MM.1S (cell line): ENCODE results near the gene DPY19L1.

Source experiments
- DNase-seq: peaks from one replicate; pipeline ENCODE4 v3.0.0-alpha.2; 2015
- H2AFZ ChIP-seq: fragments of 300-600 bp; sonication (generic); 2 replicates; pipeline ENCODE4 v1.6.0; 2016; ENCODE audit warnings: antibody characterized with exemption, low read length
- H3F3A ChIP-seq: fragments of 300-600 bp; sonication (generic); 2 replicates; pipeline ENCODE4 v1.6.1; 2016; ENCODE audit warnings: mild to moderate bottlenecking, antibody characterized with exemption, low read length, moderate library complexity, mixed read lengths; ENCODE audit not compliant: insufficient read depth
- H3K27ac ChIP-seq: fragments of 300-600 bp; sonication (generic); 2 replicates; pipeline ENCODE4 v1.5.1; 2016; ENCODE audit warnings: mild to moderate bottlenecking, low read length
- H3K27me3 ChIP-seq: fragments of 300-600 bp; sonication (generic); replicated peaks from 2 replicates; pipeline ENCODE4 v1.6.0; 2016; ENCODE audit warnings: low read length; ENCODE audit not compliant: insufficient read depth
- H3K36me3 ChIP-seq: fragments of 300-600 bp; sonication (generic); replicated peaks from 2 replicates; pipeline ENCODE4 v1.6.1; 2016; ENCODE audit warnings: mild to moderate bottlenecking, low read length, mixed read lengths; ENCODE audit not compliant: insufficient read depth
- H3K4me1 ChIP-seq: fragments of 300-600 bp; sonication (generic); 2 replicates; pipeline ENCODE4 v1.6.1; 2016; ENCODE audit warnings: low read length, mixed read lengths
- H3K4me2 ChIP-seq: fragments of 300-600 bp; sonication (generic); 2 replicates; pipeline ENCODE4 v1.6.0; 2016; ENCODE audit warnings: low read depth, low read length
- H3K4me3 ChIP-seq: fragments of 300-600 bp; sonication (generic); 2 replicates; pipeline ENCODE4 v1.5.1; 2016; ENCODE audit warnings: low read length, mixed read lengths
- H3K79me2 ChIP-seq: fragments of 300-600 bp; sonication (generic); 2 replicates; pipeline ENCODE4 v1.6.1; 2016; ENCODE audit warnings: mixed run types, low read length, mixed read lengths
- H3K9ac ChIP-seq: fragments of 300-600 bp; sonication (generic); 2 replicates; pipeline ENCODE4 v1.6.1; 2016; ENCODE audit warnings: low read length, mixed read lengths
- H3K9me2 ChIP-seq: fragments of 300-600 bp; sonication (generic); replicated peaks from 2 replicates; pipeline ENCODE4 v1.6.1; 2016; ENCODE audit warnings: mild to moderate bottlenecking, low read length, mixed read lengths; ENCODE audit not compliant: insufficient read depth
- H3K9me3 ChIP-seq: fragments of 300-600 bp; sonication (generic); replicated peaks from 2 replicates; pipeline ENCODE4 v1.6.1; 2016; ENCODE audit warnings: mild to moderate bottlenecking, low read length, mixed read lengths; ENCODE audit not compliant: insufficient read depth
- H4K20me1 ChIP-seq: fragments of 300-600 bp; sonication (generic); 2 replicates; pipeline ENCODE4 v1.6.1; 2016; ENCODE audit warnings: mild to moderate bottlenecking, low read length, moderate library complexity, mixed read lengths; ENCODE audit not compliant: insufficient read depth
- CTCF ChIP-seq: fragments of 300-600 bp; sonication (generic); IDR thresholded peaks from 2 replicates; pipeline ENCODE4 v1.5.1; 2016; ENCODE audit warnings: antibody characterized with exemption, low read length, mixed read lengths
- EZH2 ChIP-seq: fragments of 300-600 bp; sonication (generic); optimal IDR thresholded peaks from 2 replicates; pipeline ENCODE3; 2017; ENCODE audit warnings: low read depth, mild to moderate bottlenecking, antibody characterized with exemption, low read length, mixed read lengths
- EZH2phosphoT487 ChIP-seq: fragments of 300-600 bp; sonication (generic); IDR thresholded peaks from 2 replicates; pipeline ENCODE4 v1.6.1; 2018; ENCODE audit warnings: antibody characterized with exemption, low read length

DPY19L1 gene

GRCh38 chr7:35019179-35019729 is 18.0 kb downstream of the DPY19L1 start:
- Histone ChIP-seq H3F3A (peaks cover 14% of the 10 kb centered on the region), H3K4me3 (no peak overlapping the region), H3K4me1 (peaks cover 12% of the 10 kb centered on the region), H2AFZ (no peak overlapping the region), H4K20me1 (no peaks in the 10 kb centered on the region), H3K27me3 (no peaks in the 10 kb centered on the region), H3K9me2 (no peaks in the 10 kb centered on the region), H3K27ac (no peak overlapping the region), H3K9me3 (no peaks in the 10 kb centered on the region), H3K9ac (no peak overlapping the region), H3K4me2 (no peak overlapping the region), H3K79me2 (peaks cover 59% of the 10 kb centered on the region), H3K36me3 (no peaks in the 10 kb centered on the region)
- no peak for DNase-seq
- TF ChIP-seq EZH2phosphoT487 (no peak), EZH2 (no peak), CTCF (no peak)

- no peak for DNase-seq
- Histone ChIP-seq H3K4me3 (no peak overlapping the region), H3K9me3 (no peaks in the 10 kb centered on the region), H3K4me1 (no peaks in the 10 kb centered on the region), H4K20me1 (no peaks in the 10 kb centered on the region), H3K9ac (no peak overlapping the region), H3K27me3 (no peaks in the 10 kb centered on the region), H3F3A (0 out of 2 replicates have a peak, but pooled peaks cover 2% of the 10 kb centered on the region), H3K27ac (no peak overlapping the region), H3K36me3 (peaks cover 3% of the 10 kb centered on the region; the same call in 1 of the 2 replicates), H3K9me2 (no peaks in the 10 kb centered on the region), H3K4me2 (no peak overlapping the region), H3K79me2 (peaks cover 27% of the 10 kb centered on the region), H2AFZ (no peak overlapping the region)
- no peak for TF ChIP-seq EZH2
- no peak for TF ChIP-seq CTCF
- no peak for TF ChIP-seq EZH2phosphoT487
Observed at GRCh38 chr7:35015346-35015859, 21.9 kb downstream of the DPY19L1 start.

- H3K9ac ChIP-seq: no peak overlapping the region
- H4K20me1 ChIP-seq: no peaks in the 10 kb centered on the region
- H3K4me1 ChIP-seq: no peaks in the 10 kb centered on the region
- peaks cover 6% of the 10 kb centered on the region for H3K79me2 ChIP-seq
- H3K27ac ChIP-seq: no peak overlapping the region
- no peaks in the 10 kb centered on the region for H3K9me3 ChIP-seq
- no peak overlapping the region for H3K4me3 ChIP-seq
- H3F3A ChIP-seq: no peaks in the 10 kb centered on the region
- H3K36me3 ChIP-seq: peaks cover 3% of the 10 kb centered on the region; the same call in 1 of the 2 replicates
- no peak for TF ChIP-seq CTCF
- TF ChIP-seq EZH2: no peak
- TF ChIP-seq EZH2phosphoT487: no peak
- H3K27me3 ChIP-seq: no peaks in the 10 kb centered on the region
- DNase-seq: no peak
- no peak overlapping the region for H3K4me2 ChIP-seq
- no peaks in the 10 kb centered on the region for H3K9me2 ChIP-seq
- no peak overlapping the region for H2AFZ ChIP-seq
Observed at GRCh38 chr7:35012160-35012559, 25.1 kb downstream of the DPY19L1 start.
